AG04449 (cell line): ENCODE measurements around the gene HCK.
A peak's percentile ranks its signal among the peaks of the same experiment; 100 is the strongest.
"Not testable (repeated sequence)": the region's sequence is repeated elsewhere in the genome, so short reads cannot be mapped to it uniquely, and the experiment has no call there.

ENCODE experiments used
- CTCF ChIA-PET: fragments of 350-600 bp; formaldehyde crosslinking; extraction: SDS; loops from one replicate; lab custom pipeline; 2021; ENCODE audit warnings: antibody characterized with exemption; lab: Yijun Ruan, JAX
- POLR2A ChIA-PET: fragments of 400-600, 350-600 bp; formaldehyde crosslinking; extraction: SDS; loops from one replicate; lab custom pipeline; 2020; ENCODE audit warnings: antibody characterized with exemption, inconsistent platforms; lab: Yijun Ruan, JAX
- DNase-seq: peaks from one replicate; pipeline ENCODE4 v3.0.0-alpha.2; 2010; ENCODE audit warnings: low read depth, low spot score
- H3K4me3 ChIP-seq: 2 replicates; pipeline ENCODE4 v1.5.1; 2011; ENCODE audit warnings: low read depth, mild to moderate bottlenecking, control low read depth, low read length
- CTCF ChIP-seq: IDR thresholded peaks from one replicate; pipeline ENCODE4 v1.5.1; 2011; ENCODE audit warnings: mild to moderate bottlenecking, moderate library complexity, low read length, control low read depth, inconsistent platforms; ENCODE audit not compliant: insufficient read depth; ENCODE audit errors: missing control alignments

The HCK gene

GRCh38 chr20:32033316-32033715, 18.7 kb upstream of the HCK start:
- CTCF ChIA-PET: interaction anchor here (0.8 to 10.4 kb wide), 11 partner anchors 12 to 212 kb away, joined by 3 to 224 read pairs (median 10); partner anchors contain the start of genes MYLK2 and PDRG1
- H3K4me3 ChIP-seq: no peak overlapping the region
- POLR2A ChIA-PET: no interaction called here
- DNase-seq: no peak
- no peak for TF ChIP-seq CTCF

GRCh38 chr20:32033721-32034120, 18.3 kb upstream of the HCK start:
- DNase-seq, H3K4me3 ChIP-seq, POLR2A ChIA-PET: not testable (repeated sequence)
- CTCF ChIA-PET: interaction anchor here (0.8 to 10.4 kb wide), 11 partner anchors 12 to 213 kb away, joined by 3 to 224 read pairs (median 8); partner anchors contain the start of gene MYLK2

- ChIA-PET POLR2A (no interaction called here), CTCF (interaction anchor here (0.7 to 10.4 kb wide), 23 partner anchors 7 to 618 kb away, joined by 3 to 224 read pairs (median 4); partner anchors contain the start of gene MYLK2)
- DNase-seq: no peak
- TF ChIP-seq CTCF: peak; percentile 30
- no peak overlapping the region for H3K4me3 ChIP-seq
Observed at GRCh38 chr20:32034581-32035425, 17.2 kb upstream of the HCK start.

GRCh38 chr20:32035426-32035779, 16.6 kb upstream of the HCK start:
- no peak overlapping the region for H3K4me3 ChIP-seq
- no peak for DNase-seq
- TF ChIP-seq CTCF: no peak
- ChIA-PET POLR2A (no interaction called here), CTCF (interaction anchor here (0.9 to 10.4 kb wide), 18 partner anchors 8 to 617 kb away, joined by 3 to 224 read pairs (median 6); partner anchors contain the start of gene MYLK2)

- no peak for DNase-seq
- H3K4me3 ChIP-seq: no peak overlapping the region
- ChIA-PET POLR2A (no interaction called here), CTCF (interaction anchor here (0.7 to 10.4 kb wide), 8 partner anchors 9 to 215 kb away, joined by 3 to 224 read pairs (median 6); partner anchors contain the start of gene MYLK2)
- TF ChIP-seq CTCF: no peak
Observed at GRCh38 chr20:32036252-32036651, 15.8 kb upstream of the HCK start.

GRCh38 chr20:32036716-32037485, 15.1 kb upstream of the HCK start:
- CTCF ChIA-PET: interaction anchor here (0.7 to 10.4 kb wide), 6 partner anchors 11 to 216 kb away, joined by 3 to 224 read pairs (median 18); partner anchors contain the start of gene MYLK2
- POLR2A ChIA-PET: no interaction called here
- DNase-seq: no peak

More at GRCh38 chr20:32036716-32037485, 15.1 kb upstream of the HCK start:
- H3K4me3 ChIP-seq: no peak overlapping the region
- no peak for TF ChIP-seq CTCF
